Type B pancreatic cell (in vitro differentiated cells): ENCODE measurements around the gene TAS1R3. TPM values are rescaled to one million over a fixed set of nuclear protein-coding genes. Genes with fewer than 3 reads are reported as not detected.
A peak's percentile ranks its signal among the peaks of the same experiment; 100 is the strongest.

Experiments used
- DNase-seq: peaks from one replicate; pipeline ENCODE4 v3.0.0; 2021; ENCODE audit warnings: mixed read lengths; ENCODE audit not compliant: unreplicated experiment; ENCODE audit errors: extremely low spot score
- H3K27ac Mint-ChIP-seq: 2 replicates; pipeline ENCODE4 v1.8.0; 2021; ENCODE audit warnings: mild to moderate bottlenecking, mixed read lengths
- H3K27me3 Mint-ChIP-seq: 2 replicates; pipeline ENCODE4 v1.8.0; 2021; ENCODE audit warnings: mixed read lengths
- H3K36me3 Mint-ChIP-seq: 2 replicates; pipeline ENCODE4 v1.8.0; 2021; ENCODE audit warnings: mixed read lengths
- H3K4me1 Mint-ChIP-seq: one replicate; pipeline ENCODE4 v1.8.0; 2021; ENCODE audit warnings: mixed read lengths; ENCODE audit not compliant: unreplicated experiment
- H3K4me3 Mint-ChIP-seq: 2 replicates; pipeline ENCODE4 v1.8.0; 2021; ENCODE audit warnings: mild to moderate bottlenecking, mixed read lengths
- H3K9me3 Mint-ChIP-seq: 2 replicates; pipeline ENCODE4 v1.8.0; 2021; ENCODE audit warnings: mixed read lengths
- total RNA-seq: library from RNA; stranded (reverse); gene quantifications from 2 replicates; pipeline ENCODE4 v1.2.1, GENCODE V29; 2021; ENCODE audit warnings: low replicate concordance
- TF ChIP-seq, protein P1 (sequence below): fragments of 200-600 bp; sonication (generic); conservative IDR thresholded peaks from 2 replicates; pipeline ENCODE4 v1.5.0; 2021; ENCODE audit warnings: antibody characterized with exemption, mild to moderate bottlenecking

The TAS1R3 gene
- total RNA-seq, 1 donor from 2014 or later: 0.89 TPM

DNA sequence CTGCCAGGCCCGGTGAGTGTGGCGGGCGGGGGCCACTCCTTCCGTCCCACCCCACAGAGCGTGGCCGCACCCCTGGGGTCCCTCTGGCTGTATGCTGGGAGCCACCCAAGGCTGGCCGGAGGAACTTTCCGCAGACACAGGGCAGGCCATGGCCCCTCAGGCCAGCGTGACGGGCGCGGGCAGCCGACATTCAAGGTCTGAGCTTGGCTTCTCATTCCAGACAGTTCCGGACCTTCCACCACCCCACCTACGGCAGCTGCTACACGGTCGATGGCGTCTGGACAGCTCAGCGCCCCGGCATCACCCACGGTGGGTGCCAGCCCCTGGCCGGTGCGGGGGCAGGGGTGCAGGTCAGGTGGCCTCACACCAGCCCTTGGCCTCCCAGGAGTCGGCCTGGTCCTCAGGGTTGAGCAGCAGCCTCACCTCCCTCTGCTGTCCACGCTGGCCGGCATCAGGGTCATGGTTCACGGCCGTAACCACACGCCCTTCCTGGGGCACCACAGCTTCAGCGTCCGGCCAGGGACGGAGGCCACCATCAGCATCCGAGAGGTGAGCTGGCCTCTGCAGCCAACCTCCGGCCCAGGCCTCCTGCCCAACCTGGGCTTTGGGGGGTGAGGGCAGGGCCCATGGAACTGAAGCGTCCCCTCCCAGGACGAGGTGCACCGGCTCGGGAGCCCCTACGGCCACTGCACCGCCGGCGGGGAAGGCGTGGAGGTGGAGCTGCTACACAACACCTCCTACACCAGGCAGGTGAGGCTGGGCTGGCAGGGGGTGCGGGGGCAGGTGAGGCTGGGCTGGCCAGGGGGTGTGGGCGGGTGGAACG, 43.6 kb upstream of the TAS1R3 start:
- H3K4me3 Mint-ChIP-seq: no peak overlapping the region
- peak; percentile 70 for DNase-seq
- TF ChIP-seq, protein P1, sequence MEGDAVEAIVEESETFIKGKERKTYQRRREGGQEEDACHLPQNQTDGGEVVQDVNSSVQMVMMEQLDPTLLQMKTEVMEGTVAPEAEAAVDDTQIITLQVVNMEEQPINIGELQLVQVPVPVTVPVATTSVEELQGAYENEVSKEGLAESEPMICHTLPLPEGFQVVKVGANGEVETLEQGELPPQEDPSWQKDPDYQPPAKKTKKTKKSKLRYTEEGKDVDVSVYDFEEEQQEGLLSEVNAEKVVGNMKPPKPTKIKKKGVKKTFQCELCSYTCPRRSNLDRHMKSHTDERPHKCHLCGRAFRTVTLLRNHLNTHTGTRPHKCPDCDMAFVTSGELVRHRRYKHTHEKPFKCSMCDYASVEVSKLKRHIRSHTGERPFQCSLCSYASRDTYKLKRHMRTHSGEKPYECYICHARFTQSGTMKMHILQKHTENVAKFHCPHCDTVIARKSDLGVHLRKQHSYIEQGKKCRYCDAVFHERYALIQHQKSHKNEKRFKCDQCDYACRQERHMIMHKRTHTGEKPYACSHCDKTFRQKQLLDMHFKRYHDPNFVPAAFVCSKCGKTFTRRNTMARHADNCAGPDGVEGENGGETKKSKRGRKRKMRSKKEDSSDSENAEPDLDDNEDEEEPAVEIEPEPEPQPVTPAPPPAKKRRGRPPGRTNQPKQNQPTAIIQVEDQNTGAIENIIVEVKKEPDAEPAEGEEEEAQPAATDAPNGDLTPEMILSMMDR: no peak
- H3K9me3 Mint-ChIP-seq: no peaks in the 10 kb centered on the region
- H3K27me3 Mint-ChIP-seq: no peaks in the 10 kb centered on the region
- no peaks in the 10 kb centered on the region for H3K36me3 Mint-ChIP-seq
- H3K4me1 Mint-ChIP-seq: peaks cover 6% of the 10 kb centered on the region
- H3K27ac Mint-ChIP-seq: no peak overlapping the region

DNA sequence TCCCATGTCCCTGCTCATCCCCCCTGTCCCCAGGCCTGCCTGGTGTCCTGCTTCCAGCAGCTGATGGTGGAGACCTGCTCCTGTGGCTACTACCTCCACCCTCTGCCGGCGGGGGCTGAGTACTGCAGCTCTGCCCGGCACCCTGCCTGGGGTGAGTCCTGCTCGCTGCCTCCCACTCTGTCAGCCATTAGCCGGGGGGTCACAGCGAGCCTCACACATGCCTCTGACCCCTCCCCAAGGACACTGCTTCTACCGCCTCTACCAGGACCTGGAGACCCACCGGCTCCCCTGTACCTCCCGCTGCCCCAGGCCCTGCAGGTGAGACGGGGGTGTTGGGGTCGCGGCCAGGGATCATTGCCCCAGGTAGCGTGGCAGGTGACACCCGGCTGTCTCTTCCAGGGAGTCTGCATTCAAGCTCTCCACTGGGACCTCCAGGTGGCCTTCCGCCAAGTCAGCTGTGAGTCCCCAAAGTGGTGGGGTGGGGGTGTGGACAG, 40.8 kb upstream of the TAS1R3 start:
- no peaks in the 10 kb centered on the region for H3K27me3 Mint-ChIP-seq
- no peaks in the 10 kb centered on the region for H3K36me3 Mint-ChIP-seq
- peaks cover 6% of the 10 kb centered on the region for H3K4me1 Mint-ChIP-seq
- H3K27ac Mint-ChIP-seq: no peak overlapping the region
- DNase-seq: no peak
- no peaks in the 10 kb centered on the region for H3K9me3 Mint-ChIP-seq
- TF ChIP-seq, protein P1: peak; percentile 74
- no peak overlapping the region for H3K4me3 Mint-ChIP-seq

DNA sequence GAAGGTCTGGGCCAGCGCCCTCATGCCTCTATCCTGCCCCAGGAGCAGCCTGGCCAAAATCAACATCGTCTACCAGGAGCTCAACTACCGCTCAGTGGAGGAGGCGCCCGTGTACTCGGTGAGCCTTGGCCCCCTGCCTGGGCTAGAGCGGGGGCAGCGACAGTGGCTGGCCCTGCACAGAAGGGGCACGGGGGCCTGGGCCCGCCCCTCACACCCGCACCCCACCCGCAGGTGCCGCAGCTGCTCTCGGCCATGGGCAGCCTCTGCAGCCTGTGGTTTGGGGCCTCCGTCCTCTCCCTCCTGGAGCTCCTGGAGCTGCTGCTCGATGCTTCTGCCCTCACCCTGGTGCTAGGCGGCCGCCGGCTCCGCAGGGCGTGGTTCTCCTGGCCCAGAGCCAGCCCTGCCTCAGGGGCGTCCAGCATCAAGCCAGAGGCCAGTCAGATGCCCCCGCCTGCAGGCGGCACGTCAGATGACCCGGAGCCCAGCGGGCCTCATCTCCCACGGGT, 40.0 kb upstream of the TAS1R3 start:
- TF ChIP-seq, protein P1: no peak
- DNase-seq: no peak
- H3K27ac Mint-ChIP-seq: no peak overlapping the region
- H3K4me1 Mint-ChIP-seq: peaks cover 6% of the 10 kb centered on the region
- no peak overlapping the region for H3K4me3 Mint-ChIP-seq
- no peaks in the 10 kb centered on the region for H3K27me3 Mint-ChIP-seq
- H3K36me3 Mint-ChIP-seq: no peaks in the 10 kb centered on the region
- H3K9me3 Mint-ChIP-seq: no peaks in the 10 kb centered on the region

DNA sequence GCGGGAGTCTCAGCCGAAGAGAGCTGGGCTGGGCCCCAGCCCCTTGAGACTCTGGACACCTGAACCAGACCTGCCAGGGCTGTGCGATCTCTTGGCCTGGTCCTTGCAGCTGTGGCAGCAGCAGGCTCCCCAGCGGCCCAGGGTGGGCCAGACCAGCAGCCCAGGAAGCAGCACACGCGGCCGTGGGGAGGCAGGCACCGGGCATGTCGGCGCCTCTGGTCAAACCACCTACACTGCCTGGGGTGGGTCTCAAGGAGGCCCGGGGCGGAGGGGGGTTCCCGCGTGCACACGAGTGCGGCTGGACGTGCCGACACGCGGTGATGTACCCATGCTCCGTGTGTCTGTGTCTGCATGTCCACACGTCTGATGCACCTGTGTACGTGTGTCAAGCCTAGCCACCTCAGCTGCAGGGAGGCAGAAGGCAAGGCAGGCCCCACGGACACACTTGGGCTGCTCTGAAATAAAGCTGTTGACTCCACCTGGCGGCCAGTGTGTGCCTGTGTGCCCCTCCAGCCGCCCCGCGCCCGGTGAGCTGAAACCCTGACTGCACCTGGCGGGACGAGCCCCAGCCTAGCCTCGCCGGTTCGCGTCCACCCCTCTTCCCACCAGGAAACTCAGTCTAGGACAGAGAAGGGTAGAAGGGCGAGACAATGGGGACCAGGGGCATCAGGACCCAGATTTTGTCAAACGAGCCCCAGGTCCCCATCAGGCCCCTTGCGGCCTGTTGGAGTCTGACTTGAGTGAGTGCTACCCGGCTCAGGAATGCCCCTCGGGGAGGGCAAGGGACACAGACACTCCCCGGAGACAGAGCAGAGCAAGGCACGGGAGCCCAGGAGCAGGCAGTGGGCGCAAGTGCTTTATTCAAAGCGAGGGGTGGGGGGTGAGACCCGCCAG, 39.3 kb upstream of the TAS1R3 start:
- H3K4me3 Mint-ChIP-seq: no peak overlapping the region
- H3K9me3 Mint-ChIP-seq: no peaks in the 10 kb centered on the region
- no peak for DNase-seq
- TF ChIP-seq, protein P1: peak; percentile 79
- H3K27ac Mint-ChIP-seq: peak overlapping the region; percentile 41
- no peaks in the 10 kb centered on the region for H3K36me3 Mint-ChIP-seq
- H3K27me3 Mint-ChIP-seq: no peaks in the 10 kb centered on the region
- H3K4me1 Mint-ChIP-seq: peaks cover 6% of the 10 kb centered on the region

DNA sequence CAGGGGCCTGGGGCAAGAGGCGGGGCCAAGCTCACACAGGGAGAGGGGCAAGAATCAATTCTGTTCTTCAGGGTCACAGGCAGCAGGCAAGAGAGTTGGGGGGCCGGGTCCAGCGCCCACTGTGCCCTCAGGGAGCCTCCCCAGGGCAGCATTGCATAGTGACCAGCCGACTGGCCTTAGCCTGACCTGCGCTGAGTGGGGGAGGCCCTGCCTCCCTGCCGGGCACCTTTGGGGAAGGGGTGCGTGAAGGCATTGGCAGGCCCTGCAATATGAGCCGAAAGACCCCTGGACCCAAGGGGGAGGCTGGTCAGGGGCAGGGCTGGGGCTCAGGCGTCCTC, 38.7 kb upstream of the TAS1R3 start:
- Mint-ChIP-seq H3K4me1 (peaks cover 6% of the 10 kb centered on the region), H3K36me3 (no peaks in the 10 kb centered on the region), H3K27ac (no peak overlapping the region), H3K4me3 (no peak overlapping the region), H3K9me3 (no peaks in the 10 kb centered on the region), H3K27me3 (no peaks in the 10 kb centered on the region)
- DNase-seq: no peak
- TF ChIP-seq, protein P1: no peak
